Left renal pelvis (tissue), 4 donors: Measurements from ENCODE around the gene LDLRAP1. TPM values are rescaled to one million over a fixed set of nuclear protein-coding genes. Genes with fewer than 3 reads are reported as not detected.

Source experiments
- DNase-seq, 4 donors: peaks; one replicate each; pipeline ENCODE4 v3.0.0-alpha.2; 2013; ENCODE audit warnings: low read depth in 4 of 4, low spot score in 3 of 4
- polyA plus RNA-seq, 4 donors: library from polyadenylated mRNA; unstranded; fragments of 120-200 nt; gene quantifications; one replicate each; pipeline ENCODE4 v1.2.1, GENCODE V29; 2013; ENCODE audit not compliant: insufficient read length in 4 of 4

LDLRAP1 gene
- polyA plus RNA-seq, 4 donors = 11.5 to 15.0 (median 11.7) TPM

DNA sequence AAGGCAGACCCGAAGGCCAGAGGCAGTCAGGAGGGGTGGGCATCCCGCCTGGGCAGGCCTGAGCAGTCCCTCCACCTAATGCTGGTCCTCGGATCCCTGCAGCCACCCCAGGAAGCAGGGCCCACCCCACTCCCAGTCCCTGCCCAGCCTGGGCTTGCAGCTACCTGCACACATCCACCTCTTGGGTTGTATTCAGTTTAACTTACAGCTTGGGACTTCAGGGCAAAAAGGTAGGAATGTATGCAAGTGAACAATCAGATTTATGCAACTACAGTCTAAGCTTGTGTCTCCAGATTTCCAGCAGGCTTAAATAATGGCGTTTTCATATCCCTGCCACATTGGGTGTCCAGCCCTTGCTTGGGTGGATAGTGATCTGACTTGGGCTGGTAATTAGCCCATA lies 17.4 kb downstream of the LDLRAP1 start:
- no peak for DNase-seq

- DNase-seq = no peak
Measured at GRCh38 chr1:25561421-25562100, 18.2 kb downstream of the LDLRAP1 start.

GRCh38 chr1:25562101-25562927 lies 18.9 kb downstream of the LDLRAP1 start:
- DNase-seq = no peak

DNA sequence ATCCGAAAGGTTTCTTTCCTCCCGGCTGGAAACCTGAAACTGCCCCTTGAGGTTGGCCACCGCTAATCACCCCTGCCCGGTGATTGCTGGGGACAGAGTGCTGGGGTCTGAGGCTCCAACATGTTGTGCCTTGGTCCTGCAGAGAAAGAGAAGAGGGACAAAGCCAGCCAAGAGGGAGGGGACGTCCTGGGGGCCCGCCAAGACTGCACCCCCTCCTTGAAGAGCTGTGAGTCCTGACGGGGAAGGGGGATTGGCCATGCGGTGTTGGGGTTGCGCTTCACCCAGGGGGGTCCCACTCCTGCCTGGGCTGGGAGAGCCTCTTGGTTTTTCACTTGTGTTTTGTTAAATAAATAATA lies 19.5 kb downstream of the LDLRAP1 start:
- DNase-seq = no peak

- DNase-seq = no peak
Measured at GRCh38 chr1:25563330-25564215, 20.2 kb downstream of the LDLRAP1 start.

GRCh38 chr1:25564777-25565574 lies 21.6 kb downstream of the LDLRAP1 start:
- DNase-seq = no peak

DNA sequence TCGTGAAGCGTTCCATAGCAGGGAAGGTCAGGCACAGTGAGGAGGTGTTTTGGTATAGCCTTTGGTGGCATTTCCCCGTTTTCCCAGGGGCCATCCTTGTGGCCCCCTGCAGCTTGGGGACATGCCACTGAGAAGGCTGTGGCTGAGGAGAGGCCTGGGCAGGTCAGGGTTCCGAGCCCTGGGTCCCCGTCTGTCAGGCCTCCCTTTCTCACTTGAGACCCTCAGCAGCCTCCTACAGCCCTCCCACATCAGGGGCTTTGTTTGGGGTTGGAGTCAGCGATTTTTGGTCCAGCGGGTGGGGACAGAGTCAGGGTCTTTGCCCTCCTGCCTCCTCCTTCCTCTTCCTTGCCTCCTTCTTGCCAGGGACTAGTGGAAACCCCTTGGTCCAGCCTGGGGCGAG lies 22.2 kb downstream of the LDLRAP1 start:
- DNase-seq = no peak

DNA sequence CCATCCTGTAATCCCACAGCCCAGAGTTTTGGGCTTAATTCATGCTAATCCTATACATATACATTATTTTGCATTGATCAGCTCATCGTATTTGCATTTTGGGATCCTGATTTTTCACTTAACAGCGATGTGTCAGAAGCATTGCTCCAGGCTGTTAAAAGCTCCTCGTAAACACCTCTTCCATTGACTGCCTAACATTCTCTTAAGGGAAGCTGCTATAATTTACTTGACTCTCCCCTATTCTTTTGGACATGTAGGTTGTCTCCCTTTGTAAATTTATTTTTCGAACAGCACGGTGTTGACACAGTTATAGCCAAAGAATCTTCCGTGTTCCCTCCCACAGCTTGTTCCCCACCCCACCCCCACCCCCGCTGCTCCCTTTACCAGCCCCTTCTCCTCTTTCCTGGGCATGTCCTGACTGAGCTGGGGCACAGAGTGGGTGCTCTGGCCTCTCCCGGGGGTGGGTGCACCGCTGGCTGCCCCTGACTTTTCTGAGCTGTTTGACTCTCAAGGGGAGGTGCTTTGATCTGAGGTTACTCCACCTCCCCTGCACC lies 22.8 kb downstream of the LDLRAP1 start:
- DNase-seq = no peak

DNA sequence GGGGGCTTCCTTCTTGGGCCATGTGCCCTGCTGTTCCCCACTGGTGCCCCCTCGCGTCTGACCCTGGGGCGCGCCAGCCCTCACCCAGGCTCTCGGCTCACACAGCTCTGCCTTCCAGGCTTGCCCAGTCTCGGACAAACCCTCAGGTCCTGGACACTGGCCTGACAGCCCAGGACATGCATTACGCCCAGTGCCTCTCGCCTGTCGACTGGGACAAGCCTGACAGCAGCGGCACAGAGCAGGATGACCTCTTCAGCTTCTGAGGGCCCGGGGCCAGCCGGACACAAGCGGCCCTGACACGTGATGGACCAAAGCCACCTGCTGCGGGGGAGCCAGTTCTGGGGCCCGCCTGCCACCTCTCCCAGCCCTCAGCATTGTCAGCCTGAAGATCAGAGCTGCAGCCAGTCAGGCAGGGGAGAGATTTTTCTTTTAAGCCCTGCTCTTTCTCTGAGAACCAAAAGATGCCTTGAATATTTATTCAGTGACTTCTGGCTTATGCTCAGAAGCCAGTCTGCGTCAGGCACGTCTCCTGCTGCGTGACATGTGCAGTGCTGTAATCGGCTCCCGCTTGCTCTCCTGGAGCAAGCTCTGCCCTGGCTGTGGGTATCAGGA lies 23.4 kb downstream of the LDLRAP1 start:
- DNase-seq = no peak

- no peak for DNase-seq
Measured at GRCh38 chr1:25567710-25568089, 24.3 kb downstream of the LDLRAP1 start.

DNA sequence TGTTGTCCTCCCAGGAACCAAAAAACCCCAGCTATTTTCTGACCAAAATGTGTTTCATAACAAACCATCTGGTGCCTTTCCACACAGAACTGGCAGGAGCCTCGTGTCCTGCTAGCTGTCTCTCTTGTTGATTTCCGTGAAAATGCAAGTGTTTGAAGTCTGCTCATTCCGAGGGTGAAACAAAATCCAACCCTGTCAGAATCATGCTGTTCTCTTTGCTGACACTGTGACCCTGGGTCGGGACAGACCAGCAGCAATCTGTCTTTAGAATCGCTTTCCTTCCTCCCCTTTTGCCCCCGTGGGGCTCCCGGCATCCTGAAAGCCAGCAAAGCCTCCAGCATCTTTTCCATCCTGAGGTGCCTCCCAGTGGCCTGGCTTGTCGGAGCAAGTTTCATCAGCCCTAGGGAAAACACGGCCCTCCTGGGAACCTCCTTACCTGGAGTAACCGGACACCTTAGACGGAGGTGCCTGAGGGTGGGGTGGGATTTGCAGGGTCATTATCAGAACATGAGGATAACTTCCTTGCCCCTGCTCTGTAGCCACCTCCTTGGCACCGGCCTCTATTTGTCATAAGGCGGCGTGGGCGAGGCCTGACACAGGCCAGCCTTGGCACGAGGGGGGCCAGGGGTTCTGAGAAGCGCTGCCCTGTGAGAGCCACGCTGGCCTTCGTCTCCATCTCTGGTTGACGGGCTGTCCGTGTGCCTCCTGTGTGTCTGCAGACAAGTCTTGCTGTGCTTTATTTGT lies 24.9 kb downstream of the LDLRAP1 start:
- no peak for DNase-seq

DNA sequence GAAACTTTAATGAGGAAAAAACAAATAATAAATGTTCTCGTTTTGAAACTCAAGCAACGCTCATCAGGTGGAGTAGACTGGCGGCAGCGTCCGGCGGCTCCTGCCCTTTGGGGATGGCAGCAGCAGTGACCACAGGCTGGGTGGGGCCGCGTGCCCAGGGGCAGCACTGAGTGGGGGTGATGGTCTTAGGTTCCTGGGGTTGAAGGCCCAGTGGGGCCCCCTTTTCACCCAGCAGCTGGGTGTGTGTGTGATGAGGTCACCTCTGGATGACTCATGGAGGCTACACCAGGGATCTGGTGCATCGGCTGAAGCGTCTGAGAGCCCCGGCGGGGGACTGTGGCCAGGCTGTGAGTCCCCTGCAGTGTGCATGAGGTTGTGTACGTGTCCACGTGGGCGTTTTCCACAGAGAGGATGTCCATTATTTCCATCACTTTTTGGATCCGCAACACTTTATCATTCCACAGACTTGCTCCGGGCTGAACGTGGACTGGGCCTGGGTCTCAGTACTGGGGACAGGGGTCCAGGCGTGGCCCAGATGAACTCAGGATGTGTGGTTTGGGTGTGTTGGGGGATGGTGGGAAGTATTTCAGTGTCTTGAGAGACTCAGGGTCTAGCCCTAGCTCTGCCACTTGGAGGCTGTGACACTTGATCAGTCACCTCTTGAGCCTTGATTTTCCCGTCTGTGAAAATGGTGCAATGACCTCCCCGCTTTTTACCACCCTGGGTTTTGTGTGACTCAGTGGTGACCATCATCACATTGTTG lies 25.6 kb downstream of the LDLRAP1 start:
- DNase-seq = no peak

- DNase-seq = no peak
Measured at GRCh38 chr1:25569597-25570396, 26.4 kb downstream of the LDLRAP1 start.

DNA sequence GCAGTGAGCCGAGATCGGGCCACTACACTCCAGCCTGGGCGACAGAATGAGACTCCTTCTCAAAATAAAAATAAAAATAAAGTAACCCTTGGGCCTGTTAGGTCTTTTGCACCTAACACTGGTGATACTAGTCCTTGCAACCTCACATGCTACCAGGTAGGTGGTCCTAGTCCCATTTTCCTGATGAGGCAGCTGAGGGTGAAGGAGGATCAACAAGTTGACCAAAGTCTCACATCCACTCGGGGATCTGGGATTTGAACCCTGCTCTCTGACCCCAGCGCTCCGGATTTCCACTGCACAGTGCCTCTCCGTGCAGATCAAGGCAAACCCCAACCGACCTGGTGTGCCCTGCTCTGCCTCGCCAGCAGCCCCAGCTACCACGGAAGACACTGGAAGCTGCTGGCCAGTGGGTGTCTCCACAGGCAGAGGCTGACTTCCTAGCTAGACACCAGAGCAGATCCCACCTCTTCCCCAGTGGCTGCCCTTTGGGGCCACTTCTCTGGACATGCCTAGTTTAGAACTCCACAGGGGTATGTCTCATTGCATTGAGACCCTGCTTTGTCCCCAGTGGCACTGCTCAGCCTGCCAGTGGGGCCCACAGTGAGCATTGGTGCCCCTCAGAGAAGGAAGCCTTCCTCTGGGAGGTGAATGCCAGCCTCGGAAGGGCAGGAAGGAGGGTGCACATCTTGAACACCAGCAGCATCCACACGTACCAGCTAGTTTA lies 27.6 kb downstream of the LDLRAP1 start:
- DNase-seq = no peak

GRCh38 chr1:25571522-25571970 lies 28.1 kb downstream of the LDLRAP1 start:
- no peak for DNase-seq

- no peak for DNase-seq
Measured at GRCh38 chr1:25572107-25572506, 28.7 kb downstream of the LDLRAP1 start.
